ENCODE data around the gene FSTL1.

- TF ChIP-seq CTCF (IDR thresholded peaks at IDR 0.05) (no peak), POLR2A (IDR thresholded peaks at IDR 0.05) (peak in 1 of 2 donors; percentile 52)
Observed at GRCh38 chr3:120448756-120449155, 2.0 kb downstream of the FSTL1 start.

Data from heart left ventricle (tissue), 13 donors.